HG03378 (cell line): ENCODE results near the gene GGNBP2.

ENCODE experiments used
- ATAC-seq: cut with Tn5 transposase; IDR thresholded peaks from one replicate; pipeline ENCODE4 v1.9.1; 2021; ENCODE audit warnings: mild to moderate bottlenecking, moderate library complexity; ENCODE audit not compliant: unreplicated experiment

Gene GGNBP2

DNA sequence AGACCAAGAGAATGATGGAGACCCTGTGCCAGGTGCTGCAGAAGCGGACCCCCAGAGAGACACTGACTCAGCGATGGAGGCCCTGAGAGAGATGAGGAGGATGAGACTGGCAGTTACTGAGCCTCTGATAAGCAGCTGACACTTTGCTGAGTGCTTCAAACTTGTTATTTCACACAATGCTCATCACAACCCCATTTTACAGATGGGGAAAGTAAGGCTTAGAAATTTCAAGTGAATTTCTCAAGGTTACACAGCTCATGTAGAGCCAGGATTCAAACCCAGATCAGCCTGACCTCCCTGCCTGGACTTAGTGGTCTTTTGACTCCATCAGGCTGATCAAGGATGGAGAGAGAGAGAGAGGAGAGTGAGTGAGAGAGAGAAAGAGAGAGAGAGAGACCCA lies 83.9 kb downstream of the GGNBP2 start:
- no peak for ATAC-seq

DNA sequence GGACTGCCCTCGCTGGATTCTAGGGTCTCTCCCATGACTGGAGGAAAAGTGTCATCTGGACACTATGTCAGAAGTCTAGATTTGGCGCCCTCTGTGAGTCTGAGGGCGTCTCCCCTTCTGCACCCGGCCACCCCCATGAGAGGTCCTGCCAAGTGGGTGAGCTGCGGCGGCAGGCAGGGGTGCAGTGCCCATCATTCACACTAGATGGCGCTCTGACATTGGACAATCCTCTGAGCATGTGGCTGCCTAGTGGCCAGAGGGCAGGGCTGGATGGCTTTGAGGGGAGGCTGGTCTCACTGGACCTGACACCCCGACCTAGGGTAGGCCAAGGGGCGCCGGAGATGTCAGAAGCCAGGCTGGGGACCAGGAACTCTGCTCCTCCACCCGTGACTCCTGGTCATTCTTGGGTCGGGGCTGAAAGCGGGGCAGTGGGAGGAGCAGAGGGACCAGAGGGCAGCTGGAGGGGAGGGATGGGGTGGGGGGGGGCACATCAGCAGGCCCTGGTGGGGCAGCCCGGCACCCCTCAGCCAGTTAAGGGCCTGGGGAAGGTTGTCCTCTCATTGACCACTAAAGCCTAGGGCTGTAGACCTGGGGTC lies 84.6 kb downstream of the GGNBP2 start:
- no peak for ATAC-seq

DNA sequence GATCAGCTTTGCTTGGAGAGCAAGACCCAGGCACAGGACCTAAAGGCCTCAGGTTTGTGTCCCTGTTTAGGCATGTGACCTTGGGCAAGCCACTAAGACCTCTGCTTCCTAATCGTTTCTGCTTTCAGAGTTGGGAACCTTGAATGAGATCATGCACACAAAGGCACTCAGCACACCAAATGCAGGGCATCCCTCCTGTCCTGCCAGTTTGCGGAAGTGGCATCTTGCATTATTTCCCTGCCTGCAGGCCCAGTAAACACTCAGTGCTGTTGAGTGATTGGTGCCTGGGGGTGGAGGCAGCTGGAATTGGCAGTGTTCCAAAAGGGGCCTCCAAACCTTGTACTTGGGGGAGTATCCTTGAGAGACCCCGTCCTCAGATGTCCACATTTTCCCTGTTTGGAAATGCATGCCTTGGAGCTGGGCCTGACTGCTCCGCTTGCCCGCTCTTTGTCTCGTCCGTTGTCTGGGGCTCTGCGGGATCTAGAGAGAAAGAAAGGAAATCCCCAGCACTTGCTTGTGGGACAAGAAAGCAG lies 85.3 kb downstream of the GGNBP2 start:
- no peak for ATAC-seq

DNA sequence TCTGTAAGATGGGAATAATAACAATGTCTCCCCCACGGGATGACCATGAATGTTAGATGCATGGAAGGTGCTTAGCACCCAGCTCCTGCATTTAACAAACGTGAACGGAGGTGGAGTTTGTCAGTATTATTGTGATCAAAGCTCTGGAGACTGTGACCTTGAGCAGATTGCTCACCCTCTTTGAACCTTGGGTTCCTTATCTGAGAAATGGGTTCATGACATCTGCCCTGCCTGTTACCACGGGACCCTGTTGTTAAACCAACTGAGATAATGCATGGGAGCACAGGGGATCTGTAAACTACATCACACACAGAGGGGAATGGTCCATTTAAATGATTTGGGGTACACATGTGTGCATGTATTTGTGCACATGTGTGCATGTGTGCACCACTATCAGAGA lies 86.3 kb downstream of the GGNBP2 start:
- no peak for ATAC-seq

DNA sequence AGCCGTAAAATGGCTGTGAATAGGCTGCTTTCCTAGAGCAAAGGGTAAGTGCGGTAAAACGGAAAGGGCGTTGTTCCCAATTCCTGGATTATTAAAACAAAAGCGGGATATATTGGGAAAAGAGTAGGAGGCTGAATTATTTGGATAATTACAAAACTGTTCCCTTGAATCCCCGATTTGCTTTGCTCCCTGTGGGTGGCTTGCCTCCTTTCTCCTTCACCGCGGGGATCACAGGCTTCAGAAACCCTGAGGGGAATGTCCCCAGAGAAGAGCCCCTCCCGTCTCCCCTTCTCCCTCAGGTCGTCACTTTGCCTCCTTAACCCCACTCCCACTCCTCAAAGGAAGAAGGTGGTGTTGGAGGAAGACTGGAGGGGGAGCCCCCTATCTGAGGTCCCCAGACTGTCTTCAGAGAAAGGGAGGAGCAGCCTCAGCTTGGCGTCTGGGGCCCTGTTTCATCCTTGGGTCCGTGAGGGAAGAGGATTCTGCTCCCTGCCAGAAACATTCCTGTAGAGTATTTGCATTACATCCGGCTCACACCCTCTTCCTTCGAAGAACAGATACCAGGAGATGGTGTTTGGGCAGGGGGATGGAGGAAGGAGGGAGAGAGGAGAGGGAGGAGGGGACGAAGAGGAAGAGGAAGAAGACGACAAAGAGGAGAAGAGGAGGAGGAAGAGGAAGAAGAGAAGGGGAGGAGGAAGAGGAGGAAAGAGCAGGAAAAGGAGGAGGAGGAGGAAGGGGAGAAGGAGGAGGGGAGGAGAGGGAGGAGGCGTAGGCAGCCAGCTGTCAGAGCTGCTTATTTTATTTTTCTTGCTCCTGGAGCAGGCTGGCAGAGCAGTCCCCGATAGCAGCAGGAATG lies 88.4 kb downstream of the GGNBP2 start:
- no peak for ATAC-seq
